ENCODE data around the gene PLEKHG4B.

Gene PLEKHG4B

GRCh38 chr5:184471-184870 is 92.5 kb downstream of the PLEKHG4B start:
- no peaks in the 10 kb centered on the region for H3K9me3 ChIP-seq (ENCODE audit: insufficient read depth, low read length)
- H2AFZ ChIP-seq (ENCODE audit: low read depth, low read length): no peak overlapping the region
- H3K79me2 ChIP-seq (ENCODE audit: low read length): no peaks in the 10 kb centered on the region
- TF ChIP-seq EZH2phosphoT487 (IDR thresholded peaks at IDR 0.05; ENCODE audit: low read depth): no peak
- no peak for TF ChIP-seq CTCF (IDR thresholded peaks at IDR 0.05; ENCODE audit: low read depth, low read length)
- H3K36me3 ChIP-seq (replicated peaks; ENCODE audit: low read depth, low read length): no peaks in the 10 kb centered on the region
- H3K27me3 ChIP-seq (ENCODE audit: low read depth, low read length): no peaks in the 10 kb centered on the region
- H3K4me3 ChIP-seq (ENCODE audit: low read length): no peak overlapping the region
- H3K27ac ChIP-seq (ENCODE audit: low read length): no peak overlapping the region
- H4K20me1 ChIP-seq (ENCODE audit: insufficient read depth, low read length): no peaks in the 10 kb centered on the region
- H3K4me1 ChIP-seq (ENCODE audit: low read length): no peaks in the 10 kb centered on the region
- H3K9ac ChIP-seq (ENCODE audit: low read length): no peak overlapping the region
- H3K4me2 ChIP-seq (ENCODE audit: low read length): no peak overlapping the region

DNA sequence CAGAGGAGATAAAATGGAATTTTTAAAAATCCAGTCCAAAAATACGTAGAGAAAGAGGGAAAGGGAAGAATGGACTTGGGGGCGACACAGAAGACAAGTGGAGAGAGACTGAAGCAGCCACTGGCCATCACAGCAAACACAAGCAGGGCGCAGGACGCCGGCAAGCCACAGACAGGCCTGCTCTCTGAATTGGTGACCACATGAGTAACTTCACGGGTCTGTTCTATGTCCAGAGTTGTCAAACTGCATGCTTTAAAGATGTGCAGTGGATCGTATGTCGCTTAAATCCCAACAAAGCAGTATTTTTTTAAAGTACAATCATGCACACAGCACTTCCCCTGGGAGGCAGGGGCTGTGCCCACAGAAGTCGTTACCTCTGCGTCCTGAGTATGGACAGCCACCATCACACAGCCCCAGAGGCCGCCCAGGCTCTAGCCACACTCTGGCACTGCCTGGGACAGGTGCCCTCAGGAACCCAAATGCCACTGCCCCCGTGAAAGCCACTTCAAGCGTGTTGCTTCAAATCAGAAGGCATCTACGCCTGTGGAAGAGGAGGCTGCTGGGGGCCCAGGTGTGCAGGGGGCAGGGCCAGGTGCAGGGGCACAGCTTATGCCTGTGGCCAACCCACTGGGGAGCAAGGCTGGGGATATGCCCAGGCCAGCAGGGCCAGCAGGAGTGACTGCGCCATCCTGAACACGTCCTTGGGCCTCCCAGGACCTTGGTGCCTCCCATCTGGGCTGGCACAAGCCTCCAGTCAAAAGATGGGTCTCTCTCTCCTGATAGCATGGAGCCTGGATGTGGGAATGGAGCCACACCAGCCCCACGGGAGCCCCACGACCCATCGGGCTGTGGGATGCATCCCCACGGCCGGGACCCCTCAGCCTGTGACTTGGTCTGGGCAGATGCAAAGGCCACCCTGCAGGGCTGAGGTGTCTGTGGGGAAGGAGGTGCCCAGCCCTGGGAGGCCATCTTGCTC is 93.4 kb downstream of the PLEKHG4B start:
- H3K9me3 ChIP-seq (ENCODE audit: insufficient read depth, low read length): no peaks in the 10 kb centered on the region
- no peak overlapping the region for H3K4me3 ChIP-seq (ENCODE audit: low read length)
- no peaks in the 10 kb centered on the region for H3K36me3 ChIP-seq (replicated peaks; ENCODE audit: low read depth, low read length)
- H3K9ac ChIP-seq (ENCODE audit: low read length): no peak overlapping the region
- H3K4me2 ChIP-seq (ENCODE audit: low read length): no peak overlapping the region
- TF ChIP-seq EZH2phosphoT487 (IDR thresholded peaks at IDR 0.05; ENCODE audit: low read depth): no peak
- no peak for TF ChIP-seq CTCF (IDR thresholded peaks at IDR 0.05; ENCODE audit: low read depth, low read length)
- H3K4me1 ChIP-seq (ENCODE audit: low read length): no peaks in the 10 kb centered on the region
- no peak overlapping the region for H3K27ac ChIP-seq (ENCODE audit: low read length)
- no peaks in the 10 kb centered on the region for H3K79me2 ChIP-seq (ENCODE audit: low read length)
- H2AFZ ChIP-seq (ENCODE audit: low read depth, low read length): no peak overlapping the region
- H3K27me3 ChIP-seq (ENCODE audit: low read depth, low read length): no peaks in the 10 kb centered on the region
- H4K20me1 ChIP-seq (ENCODE audit: insufficient read depth, low read length): no peaks in the 10 kb centered on the region

- Histone ChIP-seq H3K79me2 (ENCODE audit: low read length) (no peaks in the 10 kb centered on the region), H3K4me1 (ENCODE audit: low read length) (no peaks in the 10 kb centered on the region), H3K4me3 (ENCODE audit: low read length) (no peak overlapping the region), H3K36me3 (replicated peaks; ENCODE audit: low read depth, low read length) (no peaks in the 10 kb centered on the region), H3K9ac (ENCODE audit: low read length) (no peak overlapping the region), H3K27me3 (ENCODE audit: low read depth, low read length) (no peaks in the 10 kb centered on the region), H3K27ac (ENCODE audit: low read length) (no peak overlapping the region), H3K9me3 (ENCODE audit: insufficient read depth, low read length) (no peaks in the 10 kb centered on the region), H3K4me2 (ENCODE audit: low read length) (no peak overlapping the region), H2AFZ (ENCODE audit: low read depth, low read length) (no peak overlapping the region), H4K20me1 (ENCODE audit: insufficient read depth, low read length) (no peaks in the 10 kb centered on the region)
- TF ChIP-seq CTCF (IDR thresholded peaks at IDR 0.05; ENCODE audit: low read depth, low read length): no peak
- no peak for TF ChIP-seq EZH2phosphoT487 (IDR thresholded peaks at IDR 0.05; ENCODE audit: low read depth)
Observed at GRCh38 chr5:186091-187041, 94.4 kb downstream of the PLEKHG4B start.

- Histone ChIP-seq H3K9ac (ENCODE audit: low read length) (no peak overlapping the region), H2AFZ (ENCODE audit: low read depth, low read length) (no peak overlapping the region), H3K4me1 (ENCODE audit: low read length) (no peaks in the 10 kb centered on the region), H3K36me3 (replicated peaks; ENCODE audit: low read depth, low read length) (no peaks in the 10 kb centered on the region), H3K27ac (ENCODE audit: low read length) (no peak overlapping the region), H3K27me3 (ENCODE audit: low read depth, low read length) (no peaks in the 10 kb centered on the region), H3K9me3 (ENCODE audit: insufficient read depth, low read length) (no peaks in the 10 kb centered on the region), H3K79me2 (ENCODE audit: low read length) (no peaks in the 10 kb centered on the region), H4K20me1 (ENCODE audit: insufficient read depth, low read length) (no peaks in the 10 kb centered on the region), H3K4me2 (ENCODE audit: low read length) (no peak overlapping the region), H3K4me3 (ENCODE audit: low read length) (no peak overlapping the region)
- TF ChIP-seq EZH2phosphoT487 (IDR thresholded peaks at IDR 0.05; ENCODE audit: low read depth): no peak
- no peak for TF ChIP-seq CTCF (IDR thresholded peaks at IDR 0.05; ENCODE audit: low read depth, low read length)
Observed at GRCh38 chr5:187042-187431, 95.1 kb downstream of the PLEKHG4B start.

Data from OCI-LY3 (cell line).